CD8-positive, alpha-beta memory T cell (primary cell): ENCODE measurements around the gene CYP24A1. TPM values are rescaled to one million over a fixed set of nuclear protein-coding genes. Genes with fewer than 3 reads are reported as not detected.

Experiments
- CTCF ChIA-PET: fragments of 350-600 bp; sonication (Branson Sonifier 250); formaldehyde crosslinking; loops from one replicate; lab custom pipeline; 2021; ENCODE audit warnings: antibody characterized with exemption; lab: Charles Lee
- POLR2A ChIA-PET: fragments of 350-600 bp; sonication (Branson Sonifier 250); formaldehyde crosslinking; loops from one replicate; lab custom pipeline; 2021; ENCODE audit warnings: antibody characterized with exemption; lab: Charles Lee
- DNase-seq, 5 donors: peaks; one replicate each; pipeline versions ENCODE4 v3.0.0 to v3.0.0-alpha.2; 2020 to 2022; ENCODE audit warnings: mixed read lengths in 1 of 5
- H3K27ac ChIP-seq: one replicate; pipeline ENCODE4 v1.7.0; 2013; ENCODE audit warnings: low read depth, mild to moderate bottlenecking, low read length, moderate library complexity
- H3K27me3 ChIP-seq: 2 replicates; pipeline ENCODE4 v1.7.0; 2013; ENCODE audit warnings: low read length, mild to moderate bottlenecking; ENCODE audit not compliant: insufficient read depth, poor library complexity, severe bottlenecking
- H3K36me3 ChIP-seq: 2 replicates; pipeline ENCODE4 v1.7.0; 2013; ENCODE audit warnings: mild to moderate bottlenecking, low read length, moderate library complexity; ENCODE audit not compliant: insufficient read depth
- H3K4me1 ChIP-seq: 2 replicates; pipeline ENCODE4 v1.7.0; 2013; ENCODE audit warnings: mild to moderate bottlenecking, low read length, moderate library complexity; ENCODE audit not compliant: insufficient read depth
- H3K4me3 ChIP-seq: 2 replicates; pipeline ENCODE4 v1.7.0; 2013; ENCODE audit warnings: mild to moderate bottlenecking, low read length
- H3K9me3 ChIP-seq: 2 replicates; pipeline ENCODE4 v1.7.0; 2013; ENCODE audit warnings: mild to moderate bottlenecking, low read length
- H3K27ac Mint-ChIP-seq, 8 donors: one replicate each; pipeline ENCODE4 v1.8.0; 2020 to 2021; ENCODE audit warnings: mixed read lengths in 8 of 8, mild to moderate bottlenecking in 6 of 8, inconsistent platforms in 3 of 8, moderate library complexity in 3 of 8
- H3K27me3 Mint-ChIP-seq, 2 donors: one replicate each; pipeline ENCODE4 v1.8.0; 2020 to 2021; ENCODE audit warnings: mixed read lengths in 2 of 2, mild to moderate bottlenecking in 1 of 2, moderate library complexity in 1 of 2
- H3K36me3 Mint-ChIP-seq, 3 donors: one replicate each; pipeline ENCODE4 v1.8.0; 2020 to 2021; ENCODE audit warnings: mixed read lengths in 3 of 3, inconsistent platforms in 1 of 3, mild to moderate bottlenecking in 1 of 3
- H3K4me1 Mint-ChIP-seq, 3 donors: one replicate each; pipeline ENCODE4 v1.8.0; 2020 to 2021; ENCODE audit warnings: mixed read lengths in 3 of 3, inconsistent platforms in 1 of 3, mild to moderate bottlenecking in 1 of 3
- H3K4me3 Mint-ChIP-seq, 7 donors: one replicate each; pipeline ENCODE4 v1.8.0; 2020 to 2021; ENCODE audit warnings: mixed read lengths in 7 of 7, mild to moderate bottlenecking in 6 of 7, moderate library complexity in 4 of 7, inconsistent platforms in 2 of 7
- H3K9me3 Mint-ChIP-seq, 5 donors: one replicate each; pipeline ENCODE4 v1.8.0; 2020 to 2022; ENCODE audit warnings: mixed read lengths in 5 of 5, mild to moderate bottlenecking in 3 of 5, moderate library complexity in 2 of 5, inconsistent platforms in 1 of 5
- polyA plus RNA-seq: library from polyadenylated mRNA; unstranded; fragments of 300-500 nt; fragmentation: Illumina TruSeq; gene quantifications from one replicate; pipeline ENCODE4 v1.2.3, GENCODE V29; 2021
- total RNA-seq, 2 experiments: library from RNA; stranded (reverse); gene quantifications; one replicate each; pipeline ENCODE4 v1.2.3, GENCODE V29; 2021

The CYP24A1 gene
- total and polyA plus RNA-seq, 3 experiments from 2014 or later = 0.37 to 0.58 (median 0.40) TPM

- CTCF ChIA-PET = no interaction called here
- peaks cover 16% of the 10 kb centered on the region for H3K4me1 ChIP-seq
- Mint-ChIP-seq H3K9me3 (no peaks in the 10 kb centered on the region), H3K36me3 (peaks cover 0 to 51% (median 7%) of the 10 kb centered on the region in 3 donors), H3K4me3 (no peak overlapping the region), H3K27me3 (no peaks in the 10 kb centered on the region), H3K27ac (peak overlapping the region in 1 of 8 donors; percentile 45), H3K4me1 (peaks cover 16 to 41% (median 37%) of the 10 kb centered on the region in 3 donors)
- no peak for DNase-seq
- H3K9me3 ChIP-seq = no peaks in the 10 kb centered on the region
- H3K27me3 ChIP-seq = no peaks in the 10 kb centered on the region
- POLR2A ChIA-PET = no interaction called here
- H3K36me3 ChIP-seq = peaks cover 10% of the 10 kb centered on the region
- no peak overlapping the region for H3K27ac ChIP-seq
- H3K4me3 ChIP-seq = no peak overlapping the region
Observed at GRCh38 chr20:54217762-54218161, 44.0 kb upstream of the CYP24A1 start.

- H3K27me3 ChIP-seq = no peaks in the 10 kb centered on the region
- H3K36me3 ChIP-seq = peaks cover 10% of the 10 kb centered on the region
- CTCF ChIA-PET = interaction anchor here (2.7 kb wide), 1 partner anchor 15 kb away, joined by 21 read pairs; no protein-coding TSS in a partner anchor
- POLR2A ChIA-PET = no interaction called here
- H3K4me1 ChIP-seq = peaks cover 5% of the 10 kb centered on the region
- peak overlapping the region in 1 of 8 donors; percentile 33 for H3K27ac Mint-ChIP-seq
- H3K4me3 ChIP-seq = no peak overlapping the region
- peaks cover 0 to 2% of the 10 kb centered on the region in 2 donors for H3K27me3 Mint-ChIP-seq
- H3K4me1 Mint-ChIP-seq = peaks cover 15 to 43% (median 41%) of the 10 kb centered on the region in 3 donors
- no peaks in the 10 kb centered on the region for H3K9me3 ChIP-seq
- H3K27ac ChIP-seq = no peak overlapping the region
- H3K9me3 Mint-ChIP-seq = no peaks in the 10 kb centered on the region
- peaks cover 0 to 59% (median 7%) of the 10 kb centered on the region in 3 donors for H3K36me3 Mint-ChIP-seq
- DNase-seq = no peak
- no peak overlapping the region for H3K4me3 Mint-ChIP-seq
Observed at GRCh38 chr20:54215157-54215789, 41.5 kb upstream of the CYP24A1 start.

GRCh38 chr20:54214566-54214965 lies 40.8 kb upstream of the CYP24A1 start:
- H3K4me3 Mint-ChIP-seq = no peak overlapping the region
- no peak overlapping the region for H3K27ac Mint-ChIP-seq
- no peak overlapping the region for H3K27ac ChIP-seq
- H3K36me3 ChIP-seq = peaks cover 10% of the 10 kb centered on the region
- H3K4me1 Mint-ChIP-seq = peaks cover 22 to 50% (median 48%) of the 10 kb centered on the region in 3 donors
- H3K27me3 ChIP-seq = no peaks in the 10 kb centered on the region
- H3K27me3 Mint-ChIP-seq = peaks cover 0 to 2% of the 10 kb centered on the region in 2 donors
- POLR2A ChIA-PET = no interaction called here
- H3K4me3 ChIP-seq = no peak overlapping the region
- no peaks in the 10 kb centered on the region for H3K9me3 ChIP-seq
- CTCF ChIA-PET = interaction anchor here (2.7 kb wide), 1 partner anchor 15 kb away, joined by 21 read pairs; no protein-coding TSS in a partner anchor
- peaks cover 0 to 58% (median 7%) of the 10 kb centered on the region in 3 donors for H3K36me3 Mint-ChIP-seq
- H3K4me1 ChIP-seq = peaks cover 12% of the 10 kb centered on the region
- H3K9me3 Mint-ChIP-seq = no peaks in the 10 kb centered on the region
- DNase-seq = no peak

GRCh38 chr20:54212871-54213270 lies 39.1 kb upstream of the CYP24A1 start:
- H3K4me1 ChIP-seq = peaks cover 24% of the 10 kb centered on the region
- H3K9me3 ChIP-seq = no peaks in the 10 kb centered on the region
- DNase-seq = no peak
- H3K27me3 ChIP-seq = no peaks in the 10 kb centered on the region
- H3K4me3 ChIP-seq = no peak overlapping the region
- H3K9me3 Mint-ChIP-seq = no peaks in the 10 kb centered on the region
- H3K36me3 Mint-ChIP-seq = peaks cover 0 to 51% (median 7%) of the 10 kb centered on the region in 3 donors
- POLR2A ChIA-PET = no interaction called here
- no peak overlapping the region for H3K27ac ChIP-seq
- H3K4me1 Mint-ChIP-seq = peaks cover 31 to 62% (median 58%) of the 10 kb centered on the region in 3 donors
- H3K4me3 Mint-ChIP-seq = peak overlapping the region in 1 of 7 donors; percentile 14
- CTCF ChIA-PET = interaction anchor here (2.7 kb wide), 1 partner anchor 13 kb away, joined by 21 read pairs; no protein-coding TSS in a partner anchor
- H3K27me3 Mint-ChIP-seq = peaks cover 0 to 2% of the 10 kb centered on the region in 2 donors
- peaks cover 10% of the 10 kb centered on the region for H3K36me3 ChIP-seq
- H3K27ac Mint-ChIP-seq = peak overlapping the region in 2 of 8 donors; percentile 22 to 59

- POLR2A ChIA-PET = no interaction called here
- H3K4me1 Mint-ChIP-seq = peaks cover 31 to 66% (median 58%) of the 10 kb centered on the region in 3 donors
- no peak overlapping the region for H3K27ac Mint-ChIP-seq
Observed at GRCh38 chr20:54212226-54212625, 38.4 kb upstream of the CYP24A1 start.

GRCh38 chr20:54209216-54209813 lies 35.5 kb upstream of the CYP24A1 start:
- Histone ChIP-seq H3K9me3 (no peaks in the 10 kb centered on the region), H3K4me3 (peak overlapping the region; percentile 91), H3K4me1 (peaks cover 24% of the 10 kb centered on the region), H3K27me3 (no peaks in the 10 kb centered on the region), H3K36me3 (no peaks in the 10 kb centered on the region), H3K27ac (no peak overlapping the region)
- H3K36me3 Mint-ChIP-seq = peaks cover 0 to 20% (median 0%) of the 10 kb centered on the region in 3 donors
- peaks cover 29 to 57% (median 46%) of the 10 kb centered on the region in 3 donors for H3K4me1 Mint-ChIP-seq
- peak overlapping the region; percentile 76 to 100 (median 86) for H3K4me3 Mint-ChIP-seq
- H3K9me3 Mint-ChIP-seq = no peaks in the 10 kb centered on the region
- peaks cover 5 to 6% of the 10 kb centered on the region in 2 donors for H3K27me3 Mint-ChIP-seq
- POLR2A ChIA-PET = no interaction called here
- H3K27ac Mint-ChIP-seq = peak overlapping the region in 7 of 8 donors; percentile 15 to 93 (median 67)
- CTCF ChIA-PET = interaction anchor here (5.1 kb wide), 1 partner anchor 9 kb away, joined by 25 read pairs; no protein-coding TSS in a partner anchor
- DNase-seq = no peak

More at GRCh38 chr20:54212226-54212625, 38.4 kb upstream of the CYP24A1 start:
- Histone ChIP-seq H3K27me3 (no peaks in the 10 kb centered on the region), H3K9me3 (no peaks in the 10 kb centered on the region), H3K4me3 (no peak overlapping the region), H3K36me3 (peaks cover 10% of the 10 kb centered on the region), H3K27ac (no peak overlapping the region), H3K4me1 (peaks cover 24% of the 10 kb centered on the region)
- H3K27me3 Mint-ChIP-seq = peaks cover 0 to 2% of the 10 kb centered on the region in 2 donors
- H3K4me3 Mint-ChIP-seq = peak overlapping the region in 2 of 7 donors; percentile 14 to 54
- CTCF ChIA-PET = interaction anchor here (5.1 kb wide), 1 partner anchor 12 kb away, joined by 25 read pairs; no protein-coding TSS in a partner anchor
- no peaks in the 10 kb centered on the region for H3K9me3 Mint-ChIP-seq
- DNase-seq = no peak
- peaks cover 0 to 47% (median 7%) of the 10 kb centered on the region in 3 donors for H3K36me3 Mint-ChIP-seq

GRCh38 chr20:54208548-54209176 lies 34.9 kb upstream of the CYP24A1 start:
- no peaks in the 10 kb centered on the region for H3K9me3 ChIP-seq
- ChIA-PET CTCF (interaction anchor here (0.7 to 5.1 kb wide), 5 partner anchors 9 to 1799 kb away, joined by 3 to 25 read pairs (median 5); no protein-coding TSS in a partner anchor), POLR2A (no interaction called here)
- peak overlapping the region; percentile 48 to 93 (median 68) for H3K27ac Mint-ChIP-seq
- peak overlapping the region; percentile 76 to 100 (median 86) for H3K4me3 Mint-ChIP-seq
- no peaks in the 10 kb centered on the region for H3K9me3 Mint-ChIP-seq
- H3K36me3 ChIP-seq = no peaks in the 10 kb centered on the region
- H3K27ac ChIP-seq = peak overlapping the region; percentile 99
- H3K27me3 Mint-ChIP-seq = peaks cover 5 to 6% of the 10 kb centered on the region in 2 donors
- H3K4me3 ChIP-seq = peak overlapping the region; percentile 91
- peaks cover 29 to 51% (median 43%) of the 10 kb centered on the region in 3 donors for H3K4me1 Mint-ChIP-seq
- H3K36me3 Mint-ChIP-seq = peaks cover 0 to 18% (median 0%) of the 10 kb centered on the region in 3 donors
- no peak for DNase-seq
- H3K4me1 ChIP-seq = peaks cover 24% of the 10 kb centered on the region
- H3K27me3 ChIP-seq = no peaks in the 10 kb centered on the region
